Thymus (tissue), 11 donors: ENCODE results near the gene TIMM21. TPM values are rescaled to one million over a fixed set of nuclear protein-coding genes. Genes with fewer than 3 reads are reported as not detected.

ENCODE experiments used
- DNase-seq, 9 donors: peaks; one replicate each; pipeline ENCODE4 v3.0.0-alpha.2; 2013; ENCODE audit warnings: low spot score in 9 of 9, low read depth in 6 of 9, missing footprints in 1 of 9
- H3K27ac ChIP-seq, 2 donors: one replicate each; pipeline ENCODE4 v1.5.1; 2013; ENCODE audit warnings: control low read depth in 1 of 2, low read depth in 1 of 2, low read length in 1 of 2, mild to moderate bottlenecking in 1 of 2, moderate library complexity in 1 of 2
- H3K27me3 ChIP-seq, 2 donors: one replicate each; pipeline ENCODE4 v1.5.1; 2013; ENCODE audit warnings: low read length in 1 of 2; ENCODE audit not compliant: control insufficient read depth in 2 of 2, insufficient read depth in 1 of 2
- H3K36me3 ChIP-seq, 2 donors: one replicate each; pipeline ENCODE4 v1.5.1; 2013; ENCODE audit warnings: low read length in 1 of 2, mild to moderate bottlenecking in 1 of 2, moderate library complexity in 1 of 2; ENCODE audit not compliant: control insufficient read depth in 2 of 2, insufficient read depth in 2 of 2
- H3K4me1 ChIP-seq, 2 donors: one replicate each; pipeline ENCODE4 v1.5.1; 2013; ENCODE audit warnings: low read length in 2 of 2; ENCODE audit not compliant: control insufficient read depth in 2 of 2, insufficient read depth in 2 of 2
- H3K4me3 ChIP-seq, 2 donors: one replicate each; pipeline ENCODE4 v1.5.1; 2013; ENCODE audit warnings: low read length in 2 of 2, control low read depth in 1 of 2, mild to moderate bottlenecking in 1 of 2
- H3K9me3 ChIP-seq, 2 donors: one replicate each; pipeline ENCODE4 v1.5.1; 2013; ENCODE audit warnings: low read length in 1 of 2, mild to moderate bottlenecking in 1 of 2; ENCODE audit not compliant: control insufficient read depth in 2 of 2, insufficient read depth in 1 of 2
- WGBS: extraction: QIAGEN DNeasy Blood & Tissue Kit; methylation state at CpG from one replicate; pipeline ENCODE4 v1.1.7; 2013; 5-methylcytosine and 5-hydroxymethylcytosine counted together
- polyA plus RNA-seq: library from polyadenylated mRNA; stranded (reverse); fragments of 200-250 nt; gene quantifications from one replicate; pipeline ENCODE4 v1.2.3, GENCODE V29; 2013
- total RNA-seq: library from RNA; stranded (reverse); fragments of 120-200 nt; gene quantifications from one replicate; pipeline ENCODE4 v1.2.4, GENCODE V29; 2013
- donor health status: healthy.

TIMM21 gene
- total and polyA plus RNA-seq, 2 donors = 19.7 to 34.5 TPM

GRCh38 chr18:74139411-74139810 lies 8.9 kb upstream of the TIMM21 start:
- Histone ChIP-seq H3K27ac (no peak overlapping the region), H3K4me1 (no peaks in the 10 kb centered on the region), H3K9me3 (no peaks in the 10 kb centered on the region), H3K4me3 (no peak overlapping the region), H3K36me3 (no peaks in the 10 kb centered on the region), H3K27me3 (peaks cover 0 to 2% of the 10 kb centered on the region in 2 donors)
- no peak for DNase-seq
- WGBS = 90% methylated on average over 2 of the region's 2 CpGs

DNA sequence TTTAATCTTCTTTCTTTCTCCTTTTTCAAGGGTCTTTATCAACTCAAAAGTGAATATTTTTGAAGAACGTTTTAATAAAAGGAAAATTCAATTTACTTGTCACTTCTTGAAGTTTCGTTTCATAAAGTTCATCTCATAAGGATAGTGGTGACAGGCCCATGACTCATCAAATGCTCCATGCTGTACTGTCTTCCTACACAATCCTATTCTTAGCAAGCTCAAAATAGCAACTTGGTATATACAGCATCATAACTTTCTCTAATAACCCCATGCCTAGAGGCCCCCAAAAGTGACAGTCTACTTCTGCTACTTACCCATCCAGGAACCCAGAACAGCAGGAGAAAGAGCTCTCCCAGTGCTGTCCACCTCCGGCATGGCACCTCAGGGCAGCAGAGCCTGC lies 8.4 kb upstream of the TIMM21 start:
- WGBS = 73% methylated on average over 3 of the region's 3 CpGs
- H3K4me1 ChIP-seq = no peaks in the 10 kb centered on the region

DNA sequence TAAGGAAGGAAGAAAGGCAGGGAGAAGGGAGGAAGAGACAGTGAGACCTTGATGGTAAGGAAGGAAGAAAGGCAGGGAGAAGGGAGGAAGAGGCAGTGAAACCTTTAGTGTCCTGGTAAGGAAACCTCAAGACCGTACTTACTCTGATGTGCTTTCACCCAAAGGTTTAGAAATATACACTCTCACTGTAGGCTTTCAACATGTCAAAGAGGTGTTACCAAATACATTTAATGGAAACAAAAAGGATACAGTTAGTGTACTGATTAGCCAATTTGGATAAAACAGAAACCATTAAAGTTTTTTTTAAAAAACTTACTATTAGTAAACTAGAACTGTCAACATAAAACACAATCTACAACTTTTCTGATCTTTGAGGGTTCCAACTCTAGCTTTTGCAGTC lies 7.7 kb upstream of the TIMM21 start:
- no peak for DNase-seq
- peaks cover 0 to 2% of the 10 kb centered on the region in 2 donors for H3K27me3 ChIP-seq
- WGBS = 92% methylated on average over 1 of the region's 1 CpG
- no peak overlapping the region for H3K27ac ChIP-seq
- H3K4me1 ChIP-seq = no peaks in the 10 kb centered on the region
- H3K9me3 ChIP-seq = no peaks in the 10 kb centered on the region
- H3K4me3 ChIP-seq = no peak overlapping the region
- H3K36me3 ChIP-seq = no peaks in the 10 kb centered on the region

More for the DNA sequence above, 8.4 kb upstream of the TIMM21 start:
- Histone ChIP-seq H3K27me3 (peaks cover 0 to 2% of the 10 kb centered on the region in 2 donors), H3K9me3 (no peaks in the 10 kb centered on the region), H3K36me3 (no peaks in the 10 kb centered on the region), H3K4me3 (no peak overlapping the region), H3K27ac (no peak overlapping the region)
- DNase-seq = no peak

DNA sequence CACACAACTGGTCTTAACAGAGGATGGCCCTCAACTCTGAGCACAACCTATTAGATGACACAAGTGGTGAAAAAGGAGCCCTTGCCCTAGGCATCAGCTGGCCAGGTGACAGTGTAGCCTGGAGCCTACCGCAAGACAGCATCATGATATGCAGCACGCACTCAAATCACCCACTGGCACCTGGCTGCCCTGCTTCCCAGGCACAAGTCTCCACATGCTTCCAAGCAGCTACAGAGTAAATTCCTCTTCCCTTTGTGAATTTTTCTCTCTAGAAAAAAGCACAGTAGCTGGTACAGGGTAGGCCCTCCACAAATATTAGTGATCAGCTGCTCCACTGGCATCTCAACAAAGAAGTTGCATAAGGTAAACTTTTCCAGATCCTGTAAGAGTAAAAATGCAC lies 6.7 kb upstream of the TIMM21 start:
- 97% methylated on average over 2 of the region's 2 CpGs for WGBS
- H3K27ac ChIP-seq = no peak overlapping the region

GRCh38 chr18:74142252-74142651 lies 6.1 kb upstream of the TIMM21 start:
- Histone ChIP-seq H3K27ac (no peak overlapping the region), H3K4me3 (no peak overlapping the region), H3K9me3 (no peaks in the 10 kb centered on the region), H3K36me3 (no peaks in the 10 kb centered on the region), H3K27me3 (peaks cover 0 to 2% of the 10 kb centered on the region in 2 donors), H3K4me1 (peaks cover 0 to 4% of the 10 kb centered on the region in 2 donors)
- no peak for DNase-seq
- 99% methylated on average over 2 of the region's 2 CpGs for WGBS

More for the DNA sequence above, 6.7 kb upstream of the TIMM21 start:
- no peaks in the 10 kb centered on the region for H3K36me3 ChIP-seq
- no peaks in the 10 kb centered on the region for H3K4me1 ChIP-seq
- no peaks in the 10 kb centered on the region for H3K9me3 ChIP-seq
- H3K27me3 ChIP-seq = peaks cover 0 to 2% of the 10 kb centered on the region in 2 donors
- no peak for DNase-seq
- H3K4me3 ChIP-seq = no peak overlapping the region

DNA sequence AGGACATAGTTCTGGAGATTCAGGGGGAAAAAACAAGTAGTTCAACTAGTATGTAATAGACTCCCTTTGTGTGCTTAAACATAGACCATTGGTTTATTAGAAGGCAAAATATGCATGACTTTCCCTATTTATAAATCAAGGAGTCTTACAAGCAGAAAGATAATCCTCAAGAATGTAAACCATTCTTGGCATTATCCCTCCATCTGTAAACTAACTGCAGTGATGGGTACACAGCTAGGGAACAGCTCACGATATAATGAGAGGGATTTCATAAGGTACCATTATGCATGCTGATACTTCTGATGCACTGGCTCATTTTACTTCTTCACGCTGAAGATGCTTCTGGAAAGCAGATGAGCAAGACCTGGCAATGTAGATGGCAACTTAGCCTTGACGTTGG lies 1.6 kb upstream of the TIMM21 start:
- Histone ChIP-seq H3K27me3 (peaks cover 0 to 2% of the 10 kb centered on the region in 2 donors), H3K4me1 (peaks cover 10 to 22% of the 10 kb centered on the region in 2 donors), H3K27ac (no peak overlapping the region), H3K4me3 (peak overlapping the region in 1 of 2 donors; percentile 61), H3K9me3 (no peaks in the 10 kb centered on the region), H3K36me3 (peaks cover 0 to 4% of the 10 kb centered on the region in 2 donors)
- DNase-seq = peak in 1 of 9 donors; percentile 4
- 70% methylated on average over 3 of the region's 3 CpGs for WGBS

DNA sequence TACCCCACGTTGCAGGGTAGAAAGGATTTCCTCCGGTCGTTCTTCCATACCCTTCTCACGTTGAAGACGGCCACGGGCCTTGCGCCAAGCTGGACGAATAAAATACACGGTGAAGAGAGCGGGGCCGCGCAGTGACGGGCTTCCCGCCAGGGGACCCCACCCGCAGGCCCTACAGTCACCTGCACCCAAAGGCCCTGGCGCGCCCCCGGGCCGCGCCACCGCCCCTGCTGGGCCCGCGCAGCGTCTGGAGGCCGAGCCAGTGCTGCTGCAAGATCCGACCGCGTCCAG lies 888 bp upstream of the TIMM21 start:
- peaks cover 4 to 7% of the 10 kb centered on the region in 2 donors for H3K36me3 ChIP-seq
- peaks cover 0 to 2% of the 10 kb centered on the region in 2 donors for H3K27me3 ChIP-seq
- H3K27ac ChIP-seq = peak overlapping the region; percentile 94 to 100
- no peak for DNase-seq
- WGBS = under 1% methylated on average over 28 of the region's 28 CpGs
- H3K4me1 ChIP-seq = peaks cover 10 to 22% of the 10 kb centered on the region in 2 donors
- H3K9me3 ChIP-seq = no peaks in the 10 kb centered on the region
- peak overlapping the region; percentile 61 to 98 for H3K4me3 ChIP-seq

DNA sequence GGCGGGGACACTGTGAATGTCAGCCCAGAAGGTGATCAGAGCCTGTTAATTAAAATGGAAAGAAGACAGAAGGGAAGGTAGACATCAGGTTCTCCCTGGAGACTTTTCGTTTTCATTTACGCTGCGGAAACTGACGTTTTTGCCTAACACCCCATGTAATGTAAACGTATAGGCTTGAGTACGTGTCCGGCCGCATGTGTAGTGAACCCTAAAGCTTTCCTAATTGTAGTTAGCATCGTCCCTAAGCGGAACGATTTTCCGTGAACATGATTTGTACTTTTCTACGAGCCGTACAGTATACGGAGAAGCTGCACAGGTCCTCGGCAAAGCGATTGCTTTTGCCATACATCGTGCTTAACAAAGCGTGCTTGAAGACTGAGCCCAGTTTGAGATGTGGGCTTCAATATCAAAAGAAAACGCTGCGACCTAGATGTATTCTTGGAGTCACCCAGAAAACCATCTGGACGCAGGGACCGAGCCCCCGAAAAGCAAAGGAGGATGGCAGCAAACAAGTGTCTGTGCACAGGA lies 284 bp downstream of the TIMM21 start:
- under 1% methylated on average over 25 of the region's 25 CpGs for WGBS
- Histone ChIP-seq H3K27me3 (no peaks in the 10 kb centered on the region), H3K9me3 (no peaks in the 10 kb centered on the region), H3K4me1 (peaks cover 10 to 22% of the 10 kb centered on the region in 2 donors), H3K27ac (peak overlapping the region; percentile 33 to 100), H3K36me3 (peaks cover 7 to 10% of the 10 kb centered on the region in 2 donors), H3K4me3 (peak overlapping the region; percentile 61 to 98)
- peak in 1 of 9 donors; percentile 17 for DNase-seq

DNA sequence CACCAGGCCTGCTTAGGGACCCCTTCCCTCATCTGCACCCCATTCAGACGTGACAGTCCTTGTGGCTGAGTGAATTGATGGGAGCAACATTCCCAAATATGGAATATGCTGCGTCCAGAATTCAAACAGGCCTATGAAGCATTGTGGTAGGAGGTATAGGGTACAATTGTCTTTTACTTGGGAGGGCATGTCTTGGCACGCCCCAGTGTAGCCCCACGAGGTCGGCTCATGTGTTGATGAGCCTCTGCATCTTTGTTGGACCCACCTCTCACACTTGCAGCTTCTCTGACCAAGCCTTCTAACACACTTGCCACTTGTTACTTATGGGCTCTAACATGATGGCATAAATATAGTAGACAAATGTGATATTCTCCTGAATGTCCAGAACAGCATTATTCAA lies 1.6 kb downstream of the TIMM21 start:
- 92% methylated on average over 5 of the region's 5 CpGs for WGBS
- DNase-seq = no peak
- Histone ChIP-seq H3K27ac (no peak overlapping the region), H3K27me3 (no peaks in the 10 kb centered on the region), H3K9me3 (no peaks in the 10 kb centered on the region), H3K4me3 (no peak overlapping the region), H3K4me1 (peaks cover 10 to 22% of the 10 kb centered on the region in 2 donors), H3K36me3 (peaks cover 8 to 13% of the 10 kb centered on the region in 2 donors)
